Astrocyte of the spinal cord (primary cell): ENCODE data around the gene C6.

ENCODE experiments used
- DNase-seq: peaks from one replicate; pipeline ENCODE4 v3.0.0; 2011; ENCODE audit warnings: low read depth, low spot score
- H3K4me3 ChIP-seq: 2 replicates; pipeline ENCODE4 v1.5.1; 2011; ENCODE audit warnings: low read depth, mild to moderate bottlenecking, low read length, moderate library complexity
- in situ Hi-C: cut with HindIII; loops from 2 replicates; pipeline ENCODE4 v1.10.0; 2017; ENCODE audit warnings: low sequenced_read_pairs
- TF ChIP-seq, protein P1 (sequence below): IDR thresholded peaks from 2 replicates; pipeline ENCODE4 v1.5.1; 2012; ENCODE audit warnings: low read depth, mild to moderate bottlenecking, low read length, inconsistent platforms

C6 gene

DNA sequence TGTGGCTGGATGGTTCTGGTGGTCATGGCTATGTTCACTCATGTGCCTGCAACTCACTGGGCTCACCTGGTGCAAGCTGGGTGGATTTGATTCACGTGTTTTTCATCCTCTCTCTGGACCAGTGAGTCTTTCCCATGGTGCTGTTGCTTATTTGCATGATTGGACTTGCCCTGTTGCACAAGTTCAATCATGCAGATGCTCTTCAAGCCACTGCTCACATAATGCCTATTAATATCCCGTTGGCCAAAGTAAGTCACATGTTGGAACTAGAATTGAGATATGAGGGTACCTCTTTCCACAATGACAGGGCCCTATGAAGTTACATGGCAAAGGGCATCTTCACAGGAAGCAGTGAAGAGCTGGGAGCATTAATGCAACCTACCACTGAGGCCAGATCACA is 115.7 kb downstream of the C6 start:
- H3K4me3 ChIP-seq, result no peak overlapping the region
- no peak for DNase-seq
- in situ Hi-C loops, result no loop called here
- TF ChIP-seq, protein P1, sequence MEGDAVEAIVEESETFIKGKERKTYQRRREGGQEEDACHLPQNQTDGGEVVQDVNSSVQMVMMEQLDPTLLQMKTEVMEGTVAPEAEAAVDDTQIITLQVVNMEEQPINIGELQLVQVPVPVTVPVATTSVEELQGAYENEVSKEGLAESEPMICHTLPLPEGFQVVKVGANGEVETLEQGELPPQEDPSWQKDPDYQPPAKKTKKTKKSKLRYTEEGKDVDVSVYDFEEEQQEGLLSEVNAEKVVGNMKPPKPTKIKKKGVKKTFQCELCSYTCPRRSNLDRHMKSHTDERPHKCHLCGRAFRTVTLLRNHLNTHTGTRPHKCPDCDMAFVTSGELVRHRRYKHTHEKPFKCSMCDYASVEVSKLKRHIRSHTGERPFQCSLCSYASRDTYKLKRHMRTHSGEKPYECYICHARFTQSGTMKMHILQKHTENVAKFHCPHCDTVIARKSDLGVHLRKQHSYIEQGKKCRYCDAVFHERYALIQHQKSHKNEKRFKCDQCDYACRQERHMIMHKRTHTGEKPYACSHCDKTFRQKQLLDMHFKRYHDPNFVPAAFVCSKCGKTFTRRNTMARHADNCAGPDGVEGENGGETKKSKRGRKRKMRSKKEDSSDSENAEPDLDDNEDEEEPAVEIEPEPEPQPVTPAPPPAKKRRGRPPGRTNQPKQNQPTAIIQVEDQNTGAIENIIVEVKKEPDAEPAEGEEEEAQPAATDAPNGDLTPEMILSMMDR, result no peak

DNA sequence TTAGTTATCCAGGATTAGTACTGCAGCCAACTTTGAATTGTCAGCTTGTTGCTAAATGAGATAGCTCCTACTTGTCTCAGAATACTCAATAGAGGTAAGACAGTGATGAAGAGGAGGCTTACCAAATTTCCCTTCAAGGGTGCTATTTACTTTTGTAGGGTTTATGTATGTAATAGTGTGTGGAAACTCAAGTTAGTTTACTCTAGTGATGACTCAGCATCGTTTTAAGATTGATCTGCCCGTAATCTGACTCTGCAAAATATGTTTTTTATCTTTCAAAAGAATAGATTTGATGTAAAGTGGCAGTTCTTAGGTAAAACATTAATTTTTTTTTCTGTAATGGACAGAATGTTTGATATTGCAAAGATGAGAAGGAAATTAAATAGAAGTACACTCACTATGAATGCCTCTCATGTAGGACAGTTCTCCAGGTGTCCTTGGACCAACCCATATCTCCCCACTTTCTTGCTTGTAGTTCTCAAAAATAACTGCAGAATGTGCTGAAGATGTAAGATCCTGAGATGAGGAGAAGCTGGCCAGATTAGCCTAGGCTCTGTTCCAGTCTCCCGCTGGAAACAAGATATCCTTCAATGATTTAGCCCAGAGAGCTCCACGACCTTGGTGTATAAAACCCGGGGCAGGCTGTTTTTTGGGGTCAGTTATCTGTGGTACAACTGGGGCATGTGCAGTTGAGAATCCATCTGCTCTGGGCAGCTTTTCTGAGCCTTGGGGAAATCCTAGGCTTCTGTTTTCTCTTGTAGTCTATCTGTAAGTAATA is 117.8 kb downstream of the C6 start:
- H3K4me3 ChIP-seq, result no peak overlapping the region
- DNase-seq, result no peak
- in situ Hi-C loops, result no loop called here
- TF ChIP-seq, protein P1, result no peak

DNA sequence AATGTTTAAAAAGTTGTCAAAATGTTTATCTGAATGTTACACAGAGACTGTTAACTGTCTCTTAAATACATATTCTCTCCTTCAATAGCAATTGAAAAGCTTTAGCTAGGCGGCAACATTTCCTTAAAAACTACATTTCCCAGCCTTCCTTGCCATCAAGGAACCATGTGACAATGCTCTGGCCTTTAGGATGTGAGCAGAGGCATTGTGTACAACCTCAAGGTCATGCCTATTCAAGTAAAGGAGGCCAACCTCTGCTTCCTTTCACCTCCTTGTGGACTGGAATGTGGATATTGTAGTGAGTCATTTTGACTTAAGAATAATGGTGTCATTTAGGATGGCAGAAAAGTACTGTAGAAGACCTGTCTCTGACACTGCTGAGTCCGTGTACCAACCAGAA is 118.5 kb downstream of the C6 start:
- no peak overlapping the region for H3K4me3 ChIP-seq
- TF ChIP-seq, protein P1, result no peak
- no peak for DNase-seq
- in situ Hi-C loops, result no loop called here

DNA sequence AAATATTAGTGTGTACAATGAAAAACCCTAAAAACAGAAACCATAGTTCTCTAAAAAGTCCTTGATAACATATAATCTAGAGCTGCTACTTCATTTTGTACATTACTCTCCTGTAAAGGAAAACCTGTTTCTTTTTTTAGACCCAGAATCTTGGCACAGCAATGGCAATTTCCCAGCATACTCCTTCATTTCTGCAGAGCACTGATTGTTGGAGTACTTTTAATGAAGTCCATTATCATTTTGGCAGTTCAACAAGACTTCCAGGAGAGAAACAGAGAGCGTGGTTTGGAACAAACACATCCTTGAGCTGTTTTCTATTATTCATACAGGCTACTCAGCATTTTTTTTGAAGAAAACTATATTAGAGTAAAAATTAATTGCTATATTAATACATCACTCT is 119.5 kb downstream of the C6 start:
- no peak for DNase-seq
- H3K4me3 ChIP-seq, result no peak overlapping the region
- TF ChIP-seq, protein P1, result no peak
- in situ Hi-C loops, result no loop called here
